Heart right ventricle (tissue), 16 donors: ENCODE results near the gene LRRC59. TPM values are rescaled to one million over a fixed set of nuclear protein-coding genes. Genes with fewer than 3 reads are reported as not detected.

Experiments
- ATAC-seq, 8 donors: fragments of 200-7000 bp; cut with Tn5 transposase; one replicate each; pipeline ENCODE4 v1.9.1; 2020; ENCODE audit warnings: mild to moderate bottlenecking in 8 of 8, moderate library complexity in 8 of 8, moderate number of reproducible peaks in 1 of 8
- DNase-seq, 2 donors: peaks; one replicate each; pipeline ENCODE4 v3.0.0-alpha.2; 2020
- H3K27ac ChIP-seq, 10 donors: fragments of 200-600 bp; sonication (generic) in 2 of 10; one replicate each; pipeline versions ENCODE4 v1.5.0 to v1.8.0; 2020 to 2022; ENCODE audit warnings: mild to moderate bottlenecking in 3 of 10
- H3K27me3 ChIP-seq, 7 donors: fragments of 200-600 bp; one replicate each; pipeline ENCODE4 v1.8.0; 2021 to 2022; ENCODE audit warnings: mild to moderate bottlenecking in 2 of 7
- H3K36me3 ChIP-seq, 9 donors: fragments of 200-600 bp; sonication (generic) in 1 of 9; one replicate each; pipeline versions ENCODE4 v1.5.0 to v1.8.0; 2020 to 2022; ENCODE audit warnings: mild to moderate bottlenecking in 2 of 9
- H3K4me1 ChIP-seq, 9 donors: fragments of 200-600 bp; sonication (generic) in 1 of 9; one replicate each; pipeline versions ENCODE4 v1.5.0 to v1.8.0; 2020 to 2022; ENCODE audit warnings: mild to moderate bottlenecking in 4 of 9
- H3K4me3 ChIP-seq, 10 donors: fragments of 200-600 bp; sonication (generic) in 2 of 10; one replicate each; pipeline versions ENCODE4 v1.5.0 to v1.8.0; 2020 to 2022; ENCODE audit warnings: mild to moderate bottlenecking in 7 of 10, moderate library complexity in 2 of 10
- H3K9me3 ChIP-seq, 11 donors: fragments of 200-600 bp in 10 of 11; sonication (generic) in 2 of 11; one replicate each; pipeline versions ENCODE4 v1.5.0 to v1.8.0; 2013 to 2022; ENCODE audit warnings: mild to moderate bottlenecking in 2 of 11, control low read depth in 1 of 11, moderate library complexity in 1 of 11
- CTCF ChIP-seq, 9 donors: fragments of 200-600 bp; sonication (generic) in 2 of 9; IDR thresholded peaks; one replicate each; pipeline versions ENCODE4 v1.5.0 to v1.8.0; 2021 to 2022; ENCODE audit warnings: antibody characterized with exemption in 9 of 9, mild to moderate bottlenecking in 5 of 9, moderate library complexity in 1 of 9
- WGBS, 2 donors: extraction: QIAGEN DNeasy Blood & Tissue Kit; methylation state at CpG; one replicate each; pipeline ENCODE4 v1.1.7; 2013; ENCODE audit warnings: inconsistent platforms in 1 of 2; 5-methylcytosine and 5-hydroxymethylcytosine counted together
- intact Hi-C, 10 donors: fragments of 100-400 bp; cut with DNase I; formaldehyde crosslinking; loops; one replicate each; pipeline versions ENCODE4 v1.11.1 to v1.14.2; 2022
- polyA plus RNA-seq, 2 donors: library from polyadenylated mRNA; stranded (reverse); fragments of 200-250 nt; gene quantifications; one replicate each; pipeline ENCODE4 v1.2.3, GENCODE V29; 2013
- total RNA-seq, 10 donors: library from RNA; stranded (reverse); fragmentation: NEBNext Ultra II Directional in 3 of 10; extraction: Animal tissue kit (Norgen Biotek cat#: 25700) in 3 of 10; gene quantifications; one replicate each; pipeline versions ENCODE4 v1.2.1 to v1.2.4, GENCODE V29; 2021 to 2023
- donor health status: Arrhythmogenic right ventricular cardiomyopathy.
- donor health status: ischemic (EF 13 %, LVEDD 7.1; RV severe dilation, severe dysfunction).
- donor health status: healthy with polysubstance abuse.
- donor health status: DM: no; HTN: yes; CAD: no.
- donor health status: DM: no; HTN: no; CAD: no.
- donor health status: ischemic (EF 25% LVEDD 6.9; RV normal size, moderate dysfunction).
- donor health status: ischemic (EF 25% LVEDD 5.7; RV mildly dilated, moderate dysfunction).
- donor health status: healthy.
- donor health status: DM: yes; HTN: yes; CAD: no.
- donor health status: Ischemic cardiomyopathy.
- donor health status: ischemic (EF 35%, LVEDD 5.7; RV mildly dilated, moderate dysfunction).
- donor health status: nonischemic (EF 11% LVEDD 7.7; RV severe dilation, severe dysfunction).
- donor health status: DM: yes; HTN: yes; CAD: no.
- donor health status: PGD.
- donor health status: ischemic (EF 29% LVEDD 5.4; RV normal size, mild dysfunction).
- donor health status: nonischemic (EF 23%, LVEDD 6.1; RV moderate dilation, normal function).

LRRC59 gene
- total and polyA plus RNA-seq, 12 donors: 11.4 to 83.1 (median 24.7) TPM

GRCh38 chr17:50397919-50398285 lies 579 bp upstream of the LRRC59 start:
- Histone ChIP-seq H3K9me3 (no peaks in the 10 kb centered on the region), H3K27me3 (no peaks in the 10 kb centered on the region), H3K27ac (peak overlapping the region in 3 of 10 donors; percentile 79 to 90 (median 88)), H3K4me1 (peaks cover 2 to 32% (median 22%) of the 10 kb centered on the region in 9 donors), H3K36me3 (peaks cover 0 to 26% (median 17%) of the 10 kb centered on the region in 9 donors), H3K4me3 (peak overlapping the region in 9 of 10 donors; percentile 67 to 100 (median 95))
- WGBS, 2 donors: 53 to 56% methylated on average over 9 of the region's 9 CpGs
- DNase-seq (no peak), ATAC-seq (peak in 1 of 8 donors; percentile 7)
- intact Hi-C loops: loop anchor here in 1 of 10 donors (1.0 kb wide), 1 partner anchor 81 kb away; no protein-coding TSS in a partner anchor
- TF ChIP-seq CTCF (IDR thresholded peaks at IDR 0.05): no peak

- ATAC-seq: peak in 7 of 8 donors; percentile 13 to 58 (median 38)
- WGBS, 2 donors: 8% methylated on average over 30 of the region's 30 CpGs
- Histone ChIP-seq H3K9me3 (no peaks in the 10 kb centered on the region), H3K27me3 (no peaks in the 10 kb centered on the region), H3K4me1 (peaks cover 2 to 32% (median 22%) of the 10 kb centered on the region in 9 donors), H3K36me3 (peaks cover 0 to 40% (median 29%) of the 10 kb centered on the region in 9 donors), H3K27ac (peak overlapping the region in 9 of 10 donors; percentile 54 to 91 (median 88)), H3K4me3 (peak overlapping the region; percentile 67 to 100 (median 90))
- peak in 1 of 2 donors; percentile 29 for DNase-seq
- TF ChIP-seq CTCF (IDR thresholded peaks at IDR 0.05): no peak
- intact Hi-C loops: loop anchor here in 1 of 10 donors (1.0 kb wide), 1 partner anchor 83 kb away; no protein-coding TSS in a partner anchor
These were observed 837 bp downstream of the LRRC59 start for GRCh38 chr17:50396261-50397110.

- Histone ChIP-seq H3K4me3 (no peak overlapping the region), H3K27ac (no peak overlapping the region), H3K9me3 (no peaks in the 10 kb centered on the region), H3K4me1 (peaks cover 2 to 32% (median 22%) of the 10 kb centered on the region in 9 donors), H3K27me3 (no peaks in the 10 kb centered on the region), H3K36me3 (peaks cover 0 to 57% (median 45%) of the 10 kb centered on the region in 9 donors)
- 18 to 24% methylated on average over 3 of the region's 3 CpGs for WGBS, 2 donors
- TF ChIP-seq CTCF (IDR thresholded peaks at IDR 0.05): no peak
- DNase-seq (no peak), ATAC-seq (no peak)
- intact Hi-C loops: no loop called here
These were observed 2.6 kb downstream of the LRRC59 start for GRCh38 chr17:50394711-50395110.

GRCh38 chr17:50393700-50394099 lies 3.6 kb downstream of the LRRC59 start:
- H3K27me3 ChIP-seq: no peaks in the 10 kb centered on the region
- no peak overlapping the region for H3K27ac ChIP-seq
- H3K9me3 ChIP-seq: no peaks in the 10 kb centered on the region
- peaks cover 2 to 32% (median 22%) of the 10 kb centered on the region in 9 donors for H3K4me1 ChIP-seq
- H3K36me3 ChIP-seq: peaks cover 0 to 68% (median 55%) of the 10 kb centered on the region in 9 donors
- intact Hi-C loops: no loop called here
- ATAC-seq: no peak
- TF ChIP-seq CTCF (IDR thresholded peaks at IDR 0.05): no peak
- 92 to 94% methylated on average over 5 of the region's 5 CpGs for WGBS, 2 donors
- H3K4me3 ChIP-seq: no peak overlapping the region
- no peak for DNase-seq
